Naive thymus-derived CD4-positive, alpha-beta T cell (primary cell): Measurements from ENCODE around the gene VAV2. TPM values are rescaled to one million over a fixed set of nuclear protein-coding genes. Genes with fewer than 3 reads are reported as not detected.

ENCODE experiments used
- ATAC-seq: fragments of 150-1000 bp; cut with Tn5 transposase; 2 replicates; pipeline ENCODE4 v1.10.0; 2021; ENCODE audit warnings: mild to moderate bottlenecking, moderate library complexity
- CTCF ChIA-PET: fragments of 350-600 bp; sonication (Branson Sonifier 250); formaldehyde crosslinking; loops from one replicate; lab custom pipeline; 2021; ENCODE audit warnings: antibody characterized with exemption; lab: Charles Lee
- POLR2A ChIA-PET: fragments of 350-600 bp; sonication (Branson Sonifier 250); formaldehyde crosslinking; loops from one replicate; lab custom pipeline; 2021; ENCODE audit warnings: antibody characterized with exemption, inconsistent platforms; lab: Charles Lee
- DNase-seq, 9 donors: peaks; one replicate each; pipeline versions ENCODE4 v3.0.0 to v3.0.0-alpha.2; 2020 to 2022; ENCODE audit warnings: mixed read lengths in 1 of 9
- H3K27ac ChIP-seq: one replicate; pipeline ENCODE4 v1.7.0; 2013; ENCODE audit warnings: mild to moderate bottlenecking, low read depth, low read length, moderate library complexity
- H3K27me3 ChIP-seq, 2 donors: one replicate each; pipeline ENCODE4 v1.7.0; 2013; ENCODE audit warnings: low read length in 2 of 2, mild to moderate bottlenecking in 2 of 2, moderate library complexity in 2 of 2; ENCODE audit not compliant: control insufficient read depth in 2 of 2, insufficient read depth in 2 of 2
- H3K36me3 ChIP-seq, 3 experiments: 1 replicate in 2 of 3; 2 replicates in 1 of 3; pipeline ENCODE4 v1.7.0; 2013; ENCODE audit warnings: low read length in 3 of 3, mild to moderate bottlenecking in 3 of 3, moderate library complexity in 1 of 3; ENCODE audit not compliant: insufficient read depth in 3 of 3, control insufficient read depth in 2 of 3
- H3K4me1 ChIP-seq, 2 donors: one replicate each; pipeline ENCODE4 v1.7.0; 2013; ENCODE audit warnings: low read length in 2 of 2, mild to moderate bottlenecking in 2 of 2, moderate library complexity in 1 of 2; ENCODE audit not compliant: control insufficient read depth in 2 of 2, insufficient read depth in 2 of 2
- H3K4me3 ChIP-seq: 2 replicates; pipeline ENCODE4 v1.7.0; 2013; ENCODE audit warnings: mild to moderate bottlenecking, low read length
- H3K9me3 ChIP-seq, 3 experiments: 1 replicate in 2 of 3; 2 replicates in 1 of 3; pipeline ENCODE4 v1.7.0; 2013; ENCODE audit warnings: low read length in 3 of 3; ENCODE audit not compliant: control insufficient read depth in 2 of 3
- H3K27ac Mint-ChIP-seq, 9 donors: one replicate each; pipeline ENCODE4 v1.8.0; 2020 to 2022; ENCODE audit warnings: mixed read lengths in 9 of 9, mild to moderate bottlenecking in 8 of 9, moderate library complexity in 5 of 9, inconsistent platforms in 2 of 9
- H3K27me3 Mint-ChIP-seq, 5 donors: one replicate each; pipeline ENCODE4 v1.8.0; 2021 to 2022; ENCODE audit warnings: mixed read lengths in 5 of 5, mild to moderate bottlenecking in 1 of 5
- H3K36me3 Mint-ChIP-seq, 5 donors: one replicate each; pipeline ENCODE4 v1.8.0; 2020 to 2022; ENCODE audit warnings: mixed read lengths in 5 of 5, mild to moderate bottlenecking in 3 of 5, inconsistent platforms in 1 of 5
- H3K4me1 Mint-ChIP-seq, 7 donors: one replicate each; pipeline ENCODE4 v1.8.0; 2020 to 2022; ENCODE audit warnings: mixed read lengths in 7 of 7, mild to moderate bottlenecking in 3 of 7, inconsistent platforms in 1 of 7
- H3K4me3 Mint-ChIP-seq, 10 donors: one replicate each; pipeline ENCODE4 v1.8.0; 2020 to 2022; ENCODE audit warnings: mild to moderate bottlenecking in 10 of 10, mixed read lengths in 10 of 10, moderate library complexity in 6 of 10, inconsistent platforms in 2 of 10
- H3K9me3 Mint-ChIP-seq, 11 donors: one replicate each; pipeline ENCODE4 v1.8.0; 2020 to 2022; ENCODE audit warnings: mixed read lengths in 11 of 11, mild to moderate bottlenecking in 4 of 11, inconsistent platforms in 1 of 11, moderate library complexity in 1 of 11
- intact Hi-C, 2 donors: fragments of 100-400 bp; cut with micrococcal nuclease; formaldehyde crosslinking; loops; one replicate each; pipeline ENCODE4 v1.15.1; 2023
- polyA plus RNA-seq, 2 donors: library from polyadenylated mRNA; unstranded; fragments of 300-500 nt; fragmentation: Illumina TruSeq; gene quantifications; one replicate each; pipeline ENCODE4 v1.2.3, GENCODE V29; 2021
- total RNA-seq, 6 experiments: library from RNA in 5 of 6; stranded (reverse) in 5 of 6; gene quantifications; 1 replicate in 5 of 6; 2 replicates in 1 of 6; pipeline ENCODE4 v1.2.3 and lab custom pipeline; 2021 to 2026

VAV2 gene
- total and polyA plus RNA-seq, 7 experiments from 2014 or later, result 0.18 to 14.4 (median 1.9) TPM

GRCh38 chr9:133863257-133863592 lies 128.9 kb downstream of the VAV2 start:
- POLR2A ChIA-PET, result no interaction called here
- Mint-ChIP-seq H3K27ac (no peak overlapping the region), H3K27me3 (peaks cover 0 to 4% (median 0%) of the 10 kb centered on the region in 5 donors), H3K9me3 (peaks cover 4 to 15% (median 9%) of the 10 kb centered on the region in 11 donors), H3K4me3 (no peak overlapping the region), H3K36me3 (peaks cover 0 to 8% (median 6%) of the 10 kb centered on the region in 5 donors), H3K4me1 (peaks cover 0 to 8% (median 4%) of the 10 kb centered on the region in 7 donors)
- Histone ChIP-seq H3K4me1 (no peaks in the 10 kb centered on the region), H3K4me3 (no peak overlapping the region), H3K27me3 (no peaks in the 10 kb centered on the region), H3K36me3 (no peaks in the 10 kb centered on the region), H3K27ac (no peak overlapping the region), H3K9me3 (peaks cover 0 to 4% (median 0%) of the 10 kb centered on the region in 3 experiments)
- DNase-seq (no peak), ATAC-seq (no peak)
- CTCF ChIA-PET, result no interaction called here
- intact Hi-C loops, result no loop called here

- Histone ChIP-seq H3K36me3 (no peaks in the 10 kb centered on the region), H3K9me3 (peaks cover 0 to 4% (median 0%) of the 10 kb centered on the region in 3 experiments), H3K4me3 (no peak overlapping the region), H3K27me3 (no peaks in the 10 kb centered on the region), H3K27ac (no peak overlapping the region), H3K4me1 (no peaks in the 10 kb centered on the region)
- peak overlapping the region in 1 of 10 donors; percentile 47 for H3K4me3 Mint-ChIP-seq
- ATAC-seq (peak; percentile 86), DNase-seq (no peak)
- POLR2A ChIA-PET, result no interaction called here
- CTCF ChIA-PET, result no interaction called here
- peaks cover 0 to 8% (median 6%) of the 10 kb centered on the region in 5 donors for H3K36me3 Mint-ChIP-seq
- H3K9me3 Mint-ChIP-seq, result peaks cover 4 to 15% (median 9%) of the 10 kb centered on the region in 11 donors
- peaks cover 0 to 8% (median 4%) of the 10 kb centered on the region in 7 donors for H3K4me1 Mint-ChIP-seq
- intact Hi-C loops, result no loop called here
- peaks cover 0 to 4% (median 0%) of the 10 kb centered on the region in 5 donors for H3K27me3 Mint-ChIP-seq
- H3K27ac Mint-ChIP-seq, result no peak overlapping the region
These were observed 129.4 kb downstream of the VAV2 start for GRCh38 chr9:133862585-133863256.

GRCh38 chr9:133861692-133862091 lies 130.4 kb downstream of the VAV2 start:
- intact Hi-C loops, result no loop called here
- no peak overlapping the region for H3K4me3 Mint-ChIP-seq
- CTCF ChIA-PET, result no interaction called here

GRCh38 chr9:133861086-133861485 lies 131.0 kb downstream of the VAV2 start:
- no peak overlapping the region for H3K4me3 Mint-ChIP-seq
- Histone ChIP-seq H3K9me3 (peaks cover 0 to 4% (median 0%) of the 10 kb centered on the region in 3 experiments), H3K36me3 (no peaks in the 10 kb centered on the region), H3K4me1 (no peaks in the 10 kb centered on the region), H3K27me3 (no peaks in the 10 kb centered on the region), H3K4me3 (no peak overlapping the region), H3K27ac (no peak overlapping the region)
- H3K27me3 Mint-ChIP-seq, result peaks cover 0 to 4% (median 0%) of the 10 kb centered on the region in 5 donors
- intact Hi-C loops, result no loop called here
- peaks cover 0 to 8% (median 4%) of the 10 kb centered on the region in 7 donors for H3K4me1 Mint-ChIP-seq
- H3K36me3 Mint-ChIP-seq, result peaks cover 0 to 8% (median 6%) of the 10 kb centered on the region in 5 donors
- POLR2A ChIA-PET, result no interaction called here
- CTCF ChIA-PET, result no interaction called here
- H3K27ac Mint-ChIP-seq, result no peak overlapping the region
- DNase-seq (no peak), ATAC-seq (no peak)
- peaks cover 4 to 14% (median 9%) of the 10 kb centered on the region in 11 donors for H3K9me3 Mint-ChIP-seq

More at GRCh38 chr9:133861692-133862091, 130.4 kb downstream of the VAV2 start:
- Histone ChIP-seq H3K27ac (no peak overlapping the region), H3K4me3 (no peak overlapping the region), H3K27me3 (no peaks in the 10 kb centered on the region), H3K9me3 (peaks cover 0 to 4% (median 0%) of the 10 kb centered on the region in 3 experiments), H3K36me3 (no peaks in the 10 kb centered on the region), H3K4me1 (no peaks in the 10 kb centered on the region)
- ATAC-seq (no peak), DNase-seq (no peak)
- Mint-ChIP-seq H3K4me1 (peaks cover 0 to 8% (median 4%) of the 10 kb centered on the region in 7 donors), H3K27ac (no peak overlapping the region), H3K27me3 (peaks cover 0 to 4% (median 0%) of the 10 kb centered on the region in 5 donors), H3K9me3 (peaks cover 4 to 15% (median 9%) of the 10 kb centered on the region in 11 donors), H3K36me3 (peaks cover 0 to 8% (median 6%) of the 10 kb centered on the region in 5 donors)
- POLR2A ChIA-PET, result no interaction called here

GRCh38 chr9:133858771-133859170 lies 133.4 kb downstream of the VAV2 start:
- Mint-ChIP-seq H3K36me3 (no peaks in the 10 kb centered on the region), H3K27me3 (peaks cover 0 to under 1% (median 0%) of the 10 kb centered on the region in 5 donors), H3K27ac (no peak overlapping the region), H3K4me3 (no peak overlapping the region), H3K4me1 (peaks cover 0 to 11% (median 4%) of the 10 kb centered on the region in 7 donors), H3K9me3 (peaks cover 0 to 3% (median 0%) of the 10 kb centered on the region in 11 donors)
- Histone ChIP-seq H3K9me3 (no peaks in the 10 kb centered on the region), H3K4me3 (no peak overlapping the region), H3K36me3 (no peaks in the 10 kb centered on the region), H3K4me1 (no peaks in the 10 kb centered on the region), H3K27ac (no peak overlapping the region), H3K27me3 (no peaks in the 10 kb centered on the region)
- intact Hi-C loops, result no loop called here
- no peak for DNase-seq
- POLR2A ChIA-PET, result no interaction called here
- CTCF ChIA-PET, result no interaction called here
- no peak for ATAC-seq

- H3K27ac Mint-ChIP-seq, result no peak overlapping the region
- peaks cover 0 to 2% (median 0%) of the 10 kb centered on the region in 11 donors for H3K9me3 Mint-ChIP-seq
- H3K4me3 ChIP-seq, result no peak overlapping the region
- no peaks in the 10 kb centered on the region for H3K27me3 Mint-ChIP-seq
- ChIA-PET POLR2A (no interaction called here), CTCF (no interaction called here)
- H3K27ac ChIP-seq, result no peak overlapping the region
- intact Hi-C loops, result no loop called here
- no peaks in the 10 kb centered on the region for H3K4me1 ChIP-seq
- no peak for DNase-seq
- peaks cover 0 to 7% (median 2%) of the 10 kb centered on the region in 7 donors for H3K4me1 Mint-ChIP-seq
- no peak for ATAC-seq
- no peak overlapping the region for H3K4me3 Mint-ChIP-seq
- H3K27me3 ChIP-seq, result no peaks in the 10 kb centered on the region
- no peaks in the 10 kb centered on the region for H3K36me3 ChIP-seq
- H3K36me3 Mint-ChIP-seq, result no peaks in the 10 kb centered on the region
- H3K9me3 ChIP-seq, result no peaks in the 10 kb centered on the region
These were observed 134.5 kb downstream of the VAV2 start for GRCh38 chr9:133857639-133858038.

GRCh38 chr9:133856798-133857197 lies 135.3 kb downstream of the VAV2 start:
- CTCF ChIA-PET, result no interaction called here
- no peaks in the 10 kb centered on the region for H3K36me3 Mint-ChIP-seq
- no peaks in the 10 kb centered on the region for H3K36me3 ChIP-seq
- POLR2A ChIA-PET, result no interaction called here
- DNase-seq, result no peak
- no peaks in the 10 kb centered on the region for H3K9me3 Mint-ChIP-seq
- H3K27me3 ChIP-seq, result no peaks in the 10 kb centered on the region
- ATAC-seq, result no peak
- H3K27ac ChIP-seq, result no peak overlapping the region
- H3K4me3 ChIP-seq, result no peak overlapping the region
- no peak overlapping the region for H3K27ac Mint-ChIP-seq
- peaks cover 0 to 8% (median 0%) of the 10 kb centered on the region in 7 donors for H3K4me1 Mint-ChIP-seq
- H3K27me3 Mint-ChIP-seq, result no peaks in the 10 kb centered on the region
- intact Hi-C loops, result no loop called here
- no peaks in the 10 kb centered on the region for H3K4me1 ChIP-seq
- H3K9me3 ChIP-seq, result no peaks in the 10 kb centered on the region
- H3K4me3 Mint-ChIP-seq, result no peak overlapping the region
